Kidney (tissue), 14 donors: ENCODE results near the gene VWA8. TPM values are rescaled to one million over a fixed set of nuclear protein-coding genes. Genes with fewer than 3 reads are reported as not detected.

Source experiments
- DNase-seq, 5 donors: peaks; one replicate each; pipeline ENCODE4 v3.0.0-alpha.2; 2013 to 2020
- FAIRE-seq: peaks from 2 replicates; lab custom pipeline; 2012; peaks lifted over from hg19 to GRCh38; lab: Jason Lieb, UNC
- H3K27ac ChIP-seq, 2 donors: one replicate each; pipeline ENCODE4 v1.7.0; 2013; ENCODE audit warnings: low read depth in 2 of 2, low read length in 2 of 2, inconsistent platforms in 1 of 2
- H3K27me3 ChIP-seq: one replicate; pipeline ENCODE4 v1.7.1; 2013; ENCODE audit warnings: low read length, inconsistent platforms; ENCODE audit not compliant: control insufficient read depth, insufficient read depth
- H3K36me3 ChIP-seq, 3 donors: one replicate each; pipeline versions ENCODE4 v1.7.0 to v1.7.1; 2013; ENCODE audit warnings: low read length in 3 of 3, control low read depth in 1 of 3, inconsistent platforms in 1 of 3; ENCODE audit not compliant: insufficient read depth in 3 of 3, control insufficient read depth in 2 of 3
- H3K4me1 ChIP-seq, 3 donors: one replicate each; pipeline versions ENCODE4 v1.7.0 to v1.7.1; 2013; ENCODE audit warnings: low read length in 3 of 3, inconsistent platforms in 1 of 3, low read depth in 1 of 3; ENCODE audit not compliant: control insufficient read depth in 2 of 3, insufficient read depth in 2 of 3
- H3K4me3 ChIP-seq, 3 donors: one replicate each; pipeline versions ENCODE4 v1.7.0 to v1.8.1; 2013; ENCODE audit warnings: low read length in 3 of 3, control low read depth in 1 of 3, inconsistent platforms in 1 of 3
- H3K9ac ChIP-seq, 3 donors: one replicate each; pipeline versions ENCODE4 v1.7.0 to v1.7.1; 2013; ENCODE audit warnings: low read length in 3 of 3, control low read depth in 1 of 3, inconsistent platforms in 1 of 3
- H3K9me3 ChIP-seq, 3 donors: one replicate each; pipeline versions ENCODE4 v1.7.0 to v1.7.1; 2013; ENCODE audit warnings: low read length in 3 of 3, control low read depth in 1 of 3, inconsistent platforms in 1 of 3; ENCODE audit not compliant: control insufficient read depth in 2 of 3, insufficient read depth in 1 of 3
- intact Hi-C: fragments of 100-400 bp; cut with DNase I; formaldehyde crosslinking; loops from one replicate; pipeline ENCODE4 v1.11.1; 2022
- polyA plus RNA-seq: library from polyadenylated mRNA; stranded (reverse); fragments of 350-450 nt; fragmentation: Illumina TruSeq; extraction: RNeasy Lipid Tissue Mini Kit (QIAGEN cat#74804); gene quantifications from one replicate; pipeline ENCODE4 v1.2.3, GENCODE V29; 2014; ENCODE audit warnings: low read depth, low replicate concordance; ENCODE audit not compliant: insufficient read depth
- total RNA-seq: library from RNA; stranded (reverse); fragmentation: NEBNext Ultra II Directional; extraction: Animal tissue kit (Norgen Biotek cat#: 25700); gene quantifications from one replicate; pipeline ENCODE4 v1.2.1, GENCODE V29; 2021
- TF ChIP-seq, protein P1 (sequence below): IDR thresholded peaks from 3 replicates; pipeline ENCODE4 v1.5.1; 2012; ENCODE audit warnings: mild to moderate bottlenecking, moderate library complexity, borderline replicate concordance; ENCODE audit not compliant: insufficient read depth; ENCODE audit errors: extremely low read depth
- donor health status: control.
- donor health status: control.
- donor health status: control.
- donor health status: control.
- donor health status: control.
- donor health status: DM: yes; HTN: yes; CAD: no.
- donor health status: Normal renal cell carcinoma (clear cell type).

The VWA8 gene
- total and polyA plus RNA-seq, 2 donors from 2014 or later = 6.4 to 21.3 TPM

DNA sequence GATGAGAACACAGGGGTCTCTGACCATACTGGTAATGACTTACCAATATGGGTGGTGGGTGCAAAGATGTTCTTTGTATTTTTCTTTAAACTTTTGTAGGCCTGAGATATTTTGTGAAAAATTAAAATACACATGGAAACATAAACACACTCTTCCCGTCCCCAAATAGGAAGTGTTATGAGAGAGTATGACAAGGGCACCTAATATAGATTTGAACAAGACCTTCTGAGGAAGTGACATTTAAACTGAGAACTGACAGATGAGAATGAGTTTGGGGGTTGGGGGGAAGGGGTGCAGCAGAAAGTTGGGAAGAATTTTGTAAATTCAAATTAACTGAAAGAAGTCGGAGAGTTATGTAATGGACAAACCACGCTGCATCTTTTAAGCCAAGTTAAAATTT lies 279.3 kb downstream of the VWA8 start:
- Histone ChIP-seq H3K4me1 (no peaks in the 10 kb centered on the region), H3K36me3 (peaks cover 3 to 10% (median 5%) of the 10 kb centered on the region in 3 donors), H3K4me3 (no peak overlapping the region), H3K27me3 (no peaks in the 10 kb centered on the region), H3K27ac (no peak overlapping the region), H3K9me3 (no peaks in the 10 kb centered on the region), H3K9ac (no peak overlapping the region)
- intact Hi-C loops = no loop called here
- TF ChIP-seq, protein P1, sequence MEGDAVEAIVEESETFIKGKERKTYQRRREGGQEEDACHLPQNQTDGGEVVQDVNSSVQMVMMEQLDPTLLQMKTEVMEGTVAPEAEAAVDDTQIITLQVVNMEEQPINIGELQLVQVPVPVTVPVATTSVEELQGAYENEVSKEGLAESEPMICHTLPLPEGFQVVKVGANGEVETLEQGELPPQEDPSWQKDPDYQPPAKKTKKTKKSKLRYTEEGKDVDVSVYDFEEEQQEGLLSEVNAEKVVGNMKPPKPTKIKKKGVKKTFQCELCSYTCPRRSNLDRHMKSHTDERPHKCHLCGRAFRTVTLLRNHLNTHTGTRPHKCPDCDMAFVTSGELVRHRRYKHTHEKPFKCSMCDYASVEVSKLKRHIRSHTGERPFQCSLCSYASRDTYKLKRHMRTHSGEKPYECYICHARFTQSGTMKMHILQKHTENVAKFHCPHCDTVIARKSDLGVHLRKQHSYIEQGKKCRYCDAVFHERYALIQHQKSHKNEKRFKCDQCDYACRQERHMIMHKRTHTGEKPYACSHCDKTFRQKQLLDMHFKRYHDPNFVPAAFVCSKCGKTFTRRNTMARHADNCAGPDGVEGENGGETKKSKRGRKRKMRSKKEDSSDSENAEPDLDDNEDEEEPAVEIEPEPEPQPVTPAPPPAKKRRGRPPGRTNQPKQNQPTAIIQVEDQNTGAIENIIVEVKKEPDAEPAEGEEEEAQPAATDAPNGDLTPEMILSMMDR = no peak
- FAIRE-seq = no peak
- no peak for DNase-seq

DNA sequence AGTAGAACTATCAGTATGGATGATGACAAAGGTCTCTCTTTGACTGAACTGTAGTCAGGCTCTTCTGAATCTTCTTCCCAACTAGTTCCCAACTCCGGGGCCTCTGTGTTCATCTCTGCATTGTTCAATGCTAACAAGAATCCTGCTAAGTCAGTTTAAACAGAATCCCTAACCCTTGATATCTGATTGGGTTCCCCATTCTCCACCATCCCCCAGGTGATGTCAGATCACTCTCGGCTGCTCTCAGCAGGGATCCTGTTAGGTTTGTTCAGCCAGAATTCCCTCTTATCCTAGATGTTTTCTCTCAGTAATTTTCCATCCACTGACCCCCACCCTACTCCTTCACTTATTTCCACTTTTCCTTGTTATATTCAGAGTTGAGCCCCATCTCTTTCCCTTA lies 280.0 kb downstream of the VWA8 start:
- intact Hi-C loops = no loop called here
- Histone ChIP-seq H3K4me1 (no peaks in the 10 kb centered on the region), H3K27me3 (no peaks in the 10 kb centered on the region), H3K36me3 (peaks cover 3 to 10% (median 5%) of the 10 kb centered on the region in 3 donors), H3K9ac (no peak overlapping the region), H3K9me3 (no peaks in the 10 kb centered on the region), H3K27ac (no peak overlapping the region), H3K4me3 (no peak overlapping the region)
- TF ChIP-seq, protein P1 = no peak
- FAIRE-seq (no peak), DNase-seq (no peak)

DNA sequence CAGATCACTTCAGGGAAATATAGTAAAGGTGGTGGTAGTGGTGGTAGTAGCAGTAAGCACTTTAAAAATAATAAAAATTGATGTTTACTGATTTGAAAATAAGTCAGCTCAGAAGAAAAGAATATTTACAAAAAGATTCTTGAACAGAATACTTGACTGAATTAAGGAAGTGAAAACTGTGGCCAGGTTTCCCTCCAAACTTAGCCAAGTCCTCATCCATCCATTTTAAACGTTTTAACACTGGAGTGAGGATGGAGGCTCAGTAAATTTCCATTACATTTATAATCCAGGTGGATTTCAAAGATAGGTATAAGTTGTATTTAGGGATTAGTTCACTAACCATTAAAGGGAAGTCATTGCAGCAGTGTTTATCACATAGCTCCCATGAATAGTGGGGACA lies 282.1 kb downstream of the VWA8 start:
- peaks cover 3 to 5% (median 5%) of the 10 kb centered on the region in 3 donors for H3K36me3 ChIP-seq
- intact Hi-C loops = no loop called here
- FAIRE-seq (no peak), DNase-seq (no peak)
- no peak overlapping the region for H3K4me3 ChIP-seq
- H3K27me3 ChIP-seq = no peaks in the 10 kb centered on the region
- no peaks in the 10 kb centered on the region for H3K9me3 ChIP-seq
- no peaks in the 10 kb centered on the region for H3K4me1 ChIP-seq
- no peak overlapping the region for H3K27ac ChIP-seq
- H3K9ac ChIP-seq = no peak overlapping the region
- TF ChIP-seq, protein P1 = no peak

- DNase-seq = peak in 1 of 5 donors; percentile 26
- Histone ChIP-seq H3K27me3 (no peaks in the 10 kb centered on the region), H3K4me3 (no peak overlapping the region), H3K27ac (no peak overlapping the region), H3K9ac (no peak overlapping the region), H3K4me1 (no peaks in the 10 kb centered on the region), H3K9me3 (no peaks in the 10 kb centered on the region), H3K36me3 (no peaks in the 10 kb centered on the region)
- intact Hi-C loops = no loop called here
- no peak for FAIRE-seq
- TF ChIP-seq, protein P1 = no peak
Measured at GRCh38 chr13:41678249-41678648, 282.7 kb downstream of the VWA8 start.
